NK-92 (cell line): ENCODE measurements around the gene CYP27A1.

Experiments
- DNase-seq: peaks from one replicate; lab custom pipeline; 2025; ENCODE audit not compliant: unreplicated experiment; lab: John Stamatoyannopoulos, UW

CYP27A1 gene

GRCh38 chr2:218809515-218809914, 27.6 kb downstream of the CYP27A1 start:
- DNase-seq, result no peak

DNA sequence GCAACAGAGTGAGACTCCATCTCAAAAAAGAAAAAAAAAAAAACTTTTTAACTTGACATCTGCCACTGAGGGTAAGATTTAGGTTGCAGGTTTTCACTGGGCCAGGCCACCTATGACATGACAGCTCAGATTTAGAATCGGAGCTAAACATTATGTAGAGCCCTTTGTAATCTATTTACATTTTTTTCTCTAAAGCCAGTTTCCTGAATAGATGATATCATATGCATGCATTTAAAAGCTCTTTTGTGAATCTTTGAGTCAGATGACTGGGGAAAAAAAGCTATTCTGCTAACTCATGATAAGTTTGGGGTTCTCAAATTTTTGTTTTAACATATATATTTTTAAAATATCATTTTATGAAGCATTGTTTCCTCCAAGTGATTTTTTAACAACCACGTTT, 28.3 kb downstream of the CYP27A1 start:
- no peak for DNase-seq

GRCh38 chr2:218811382-218811781, 29.4 kb downstream of the CYP27A1 start:
- DNase-seq, result no peak

- DNase-seq, result no peak
These were observed 30.3 kb downstream of the CYP27A1 start for GRCh38 chr2:218812096-218812815.

- DNase-seq, result no peak
These were observed 30.9 kb downstream of the CYP27A1 start for GRCh38 chr2:218812861-218813260.

- no peak for DNase-seq
These were observed 32.0 kb downstream of the CYP27A1 start for GRCh38 chr2:218813771-218814460.

GRCh38 chr2:218814540-218815243, 32.7 kb downstream of the CYP27A1 start:
- no peak for DNase-seq

GRCh38 chr2:218815244-218815637, 33.3 kb downstream of the CYP27A1 start:
- DNase-seq, result no peak

- no peak for DNase-seq
These were observed 33.7 kb downstream of the CYP27A1 start for GRCh38 chr2:218815649-218816048.

DNA sequence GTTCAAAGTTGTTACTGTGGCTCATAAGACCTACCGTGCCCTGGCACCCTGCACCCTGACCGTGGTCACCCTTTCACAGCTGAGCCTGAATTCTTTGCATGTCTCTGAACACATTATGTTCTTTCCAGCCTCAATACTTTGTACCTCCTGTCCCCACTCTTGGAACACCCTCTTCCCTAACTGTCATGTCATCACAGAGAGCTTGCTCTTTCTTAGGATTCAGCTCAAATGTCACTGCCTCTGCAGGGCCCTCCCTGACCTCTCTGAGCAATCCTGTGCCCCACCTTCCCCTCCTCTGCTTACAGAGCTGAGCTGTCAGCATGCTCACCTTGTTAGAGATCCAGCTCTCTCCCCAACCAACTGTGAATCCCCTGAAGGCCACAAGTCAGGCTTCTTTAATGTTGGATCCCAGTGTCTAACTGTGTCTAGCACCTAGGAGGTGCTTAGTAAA, 34.6 kb downstream of the CYP27A1 start:
- DNase-seq, result no peak

GRCh38 chr2:218819093-218819492, 37.1 kb downstream of the CYP27A1 start:
- no peak for DNase-seq

- no peak for DNase-seq
These were observed 38.9 kb downstream of the CYP27A1 start for GRCh38 chr2:218820746-218821369.

GRCh38 chr2:218821605-218822211, 39.8 kb downstream of the CYP27A1 start:
- no peak for DNase-seq

- no peak for DNase-seq
These were observed 40.7 kb downstream of the CYP27A1 start for GRCh38 chr2:218822622-218823021.

DNA sequence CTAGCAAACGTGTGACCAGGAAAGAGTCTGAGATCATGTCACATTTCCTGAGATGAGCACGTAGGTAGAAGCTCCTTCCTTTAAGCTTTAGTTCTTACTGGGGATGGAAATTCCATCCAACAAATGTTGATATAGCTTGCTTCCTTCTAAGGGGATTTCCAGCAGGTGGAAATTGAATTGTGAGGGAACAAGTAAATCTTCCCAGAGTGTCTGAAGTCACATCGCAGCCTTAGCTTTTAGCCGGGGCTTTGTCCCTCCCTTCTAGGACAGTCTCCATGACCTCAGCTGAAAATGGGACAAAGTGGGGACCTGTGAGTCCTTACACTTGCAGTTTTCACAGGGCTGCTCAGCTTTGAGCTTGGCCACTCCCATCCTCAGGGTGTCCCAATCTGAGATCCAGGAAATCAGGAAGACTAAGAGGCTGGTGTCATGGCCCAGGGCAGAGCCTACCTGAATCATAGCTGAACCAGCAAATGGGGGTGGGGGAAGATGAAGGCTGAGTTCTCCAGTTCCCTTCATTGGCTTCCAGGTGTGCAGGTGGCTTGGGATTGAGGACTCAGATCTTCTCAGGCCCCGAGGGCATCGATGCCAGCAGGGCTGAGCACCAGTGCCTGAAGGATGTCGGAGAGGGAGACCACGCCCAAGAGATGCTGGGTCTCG, 41.4 kb downstream of the CYP27A1 start:
- no peak for DNase-seq

DNA sequence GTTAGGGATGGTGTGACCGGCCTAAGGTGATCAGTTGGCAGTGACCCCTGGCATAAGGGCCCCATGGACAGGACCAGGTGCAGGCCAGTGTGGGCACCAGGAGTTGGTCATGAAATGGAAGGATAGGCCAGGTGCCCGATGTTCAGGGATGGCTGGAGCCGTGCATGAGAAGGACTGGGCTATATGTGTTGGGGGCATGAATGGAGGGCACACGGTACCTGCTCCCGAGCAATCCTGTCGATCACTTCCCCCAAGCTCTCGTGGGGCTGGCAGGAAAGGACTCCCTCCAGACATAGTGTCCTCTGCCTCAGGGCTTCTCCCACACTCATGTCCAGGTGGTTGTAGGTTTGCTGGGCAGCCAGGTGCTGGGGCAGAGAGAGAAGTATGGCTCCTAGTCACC, 42.1 kb downstream of the CYP27A1 start:
- DNase-seq, result no peak

GRCh38 chr2:218826791-218827190, 44.8 kb downstream of the CYP27A1 start:
- no peak for DNase-seq

- DNase-seq, result no peak
These were observed 45.9 kb downstream of the CYP27A1 start for GRCh38 chr2:218827701-218828476.

- DNase-seq, result no peak
These were observed 46.5 kb downstream of the CYP27A1 start for GRCh38 chr2:218828477-218828778.

GRCh38 chr2:218829868-218830451, 48.0 kb downstream of the CYP27A1 start:
- DNase-seq, result no peak
